Epithelial cell of esophagus (primary cell): ENCODE measurements around the gene CEBPG.

Experiments
- DNase-seq: peaks from one replicate; pipeline ENCODE4 v3.0.0; 2010; ENCODE audit warnings: low read depth
- H3K4me3 ChIP-seq: 2 replicates; pipeline ENCODE4 v1.5.1; 2011; ENCODE audit warnings: mild to moderate bottlenecking, low read length, control low read depth
- TF ChIP-seq, protein P1 (sequence below): IDR thresholded peaks from 2 replicates; pipeline ENCODE4 v1.5.1; 2011; ENCODE audit warnings: low read depth, mild to moderate bottlenecking, low read length, control low read depth, inconsistent platforms; ENCODE audit not compliant: insufficient read depth; ENCODE audit errors: missing control alignments

Gene CEBPG

DNA sequence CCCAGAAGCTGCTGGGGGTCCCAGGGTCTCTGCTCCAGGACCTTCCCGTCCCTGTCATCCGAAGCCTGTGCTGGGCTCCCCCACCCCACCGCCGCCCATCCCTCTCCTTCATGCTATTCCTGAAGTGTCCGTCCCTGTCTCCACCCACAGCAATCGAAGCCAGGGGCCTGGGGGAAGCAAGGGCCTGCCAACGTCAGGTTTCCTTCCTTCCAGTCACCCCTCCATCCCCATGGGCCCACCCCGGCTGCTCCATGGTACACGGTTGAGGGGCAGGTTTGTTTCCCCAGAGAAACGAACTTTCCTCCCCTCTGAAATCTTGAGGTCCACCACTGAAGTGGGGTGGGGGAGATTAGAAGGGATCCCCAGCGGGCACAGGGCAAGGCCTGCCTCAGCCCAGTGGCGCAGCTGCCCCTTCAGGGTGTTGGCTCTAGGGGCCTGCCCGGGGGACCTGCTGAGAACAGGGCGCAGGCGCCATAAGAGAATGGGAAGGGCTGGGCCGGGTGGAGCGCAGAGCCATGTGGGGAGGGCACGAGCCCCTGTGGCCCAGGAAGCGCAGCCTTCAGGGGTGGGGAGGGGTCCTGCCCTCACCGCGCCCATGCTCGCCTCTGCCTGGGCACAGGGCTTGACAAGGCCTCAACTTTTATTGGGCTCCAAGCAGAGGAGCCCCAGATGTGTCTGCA is 16.1 kb downstream of the CEBPG start:
- no peak for DNase-seq
- TF ChIP-seq, protein P1, sequence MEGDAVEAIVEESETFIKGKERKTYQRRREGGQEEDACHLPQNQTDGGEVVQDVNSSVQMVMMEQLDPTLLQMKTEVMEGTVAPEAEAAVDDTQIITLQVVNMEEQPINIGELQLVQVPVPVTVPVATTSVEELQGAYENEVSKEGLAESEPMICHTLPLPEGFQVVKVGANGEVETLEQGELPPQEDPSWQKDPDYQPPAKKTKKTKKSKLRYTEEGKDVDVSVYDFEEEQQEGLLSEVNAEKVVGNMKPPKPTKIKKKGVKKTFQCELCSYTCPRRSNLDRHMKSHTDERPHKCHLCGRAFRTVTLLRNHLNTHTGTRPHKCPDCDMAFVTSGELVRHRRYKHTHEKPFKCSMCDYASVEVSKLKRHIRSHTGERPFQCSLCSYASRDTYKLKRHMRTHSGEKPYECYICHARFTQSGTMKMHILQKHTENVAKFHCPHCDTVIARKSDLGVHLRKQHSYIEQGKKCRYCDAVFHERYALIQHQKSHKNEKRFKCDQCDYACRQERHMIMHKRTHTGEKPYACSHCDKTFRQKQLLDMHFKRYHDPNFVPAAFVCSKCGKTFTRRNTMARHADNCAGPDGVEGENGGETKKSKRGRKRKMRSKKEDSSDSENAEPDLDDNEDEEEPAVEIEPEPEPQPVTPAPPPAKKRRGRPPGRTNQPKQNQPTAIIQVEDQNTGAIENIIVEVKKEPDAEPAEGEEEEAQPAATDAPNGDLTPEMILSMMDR = no peak
- no peak overlapping the region for H3K4me3 ChIP-seq

DNA sequence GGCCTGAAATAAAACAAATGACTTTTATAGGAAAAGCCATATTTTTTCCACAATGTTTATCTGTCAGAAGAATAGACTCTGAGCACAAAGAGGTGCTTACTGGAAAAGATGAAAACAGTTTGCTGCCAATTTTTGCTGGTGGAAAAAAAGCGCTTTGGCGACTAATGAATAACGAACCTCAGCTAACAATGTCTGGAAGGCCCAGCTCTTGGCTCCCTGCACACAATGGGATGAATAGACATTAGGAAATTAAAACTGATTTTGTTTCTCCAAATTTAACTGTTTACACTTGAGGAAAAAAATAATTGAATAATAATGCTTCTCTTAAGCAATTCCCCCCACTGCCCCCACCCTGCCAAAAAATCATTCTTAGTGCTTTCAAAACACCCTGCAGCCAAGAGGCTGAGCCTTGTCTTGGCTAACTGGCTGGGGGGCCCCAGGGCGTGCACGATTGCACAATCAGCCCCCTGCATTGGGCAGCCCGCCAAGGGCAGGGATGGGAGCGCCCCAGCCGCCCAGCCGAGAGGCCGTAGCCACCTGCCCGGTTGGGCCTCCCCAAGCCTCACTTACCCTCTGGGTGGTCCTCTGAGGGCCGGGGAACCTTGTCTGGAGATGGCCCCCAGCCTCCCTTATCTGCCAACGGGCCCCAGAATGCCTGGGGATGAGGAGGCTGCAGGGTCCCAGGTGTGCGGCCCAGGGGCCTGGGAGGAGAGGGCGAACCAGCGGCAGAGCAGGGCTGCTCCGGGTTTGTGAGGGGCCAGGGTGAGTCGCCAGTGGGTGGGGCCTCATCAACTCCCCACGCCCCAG is 16.8 kb downstream of the CEBPG start:
- TF ChIP-seq, protein P1 = no peak
- H3K4me3 ChIP-seq = no peak overlapping the region
- peak; percentile 12 for DNase-seq

DNA sequence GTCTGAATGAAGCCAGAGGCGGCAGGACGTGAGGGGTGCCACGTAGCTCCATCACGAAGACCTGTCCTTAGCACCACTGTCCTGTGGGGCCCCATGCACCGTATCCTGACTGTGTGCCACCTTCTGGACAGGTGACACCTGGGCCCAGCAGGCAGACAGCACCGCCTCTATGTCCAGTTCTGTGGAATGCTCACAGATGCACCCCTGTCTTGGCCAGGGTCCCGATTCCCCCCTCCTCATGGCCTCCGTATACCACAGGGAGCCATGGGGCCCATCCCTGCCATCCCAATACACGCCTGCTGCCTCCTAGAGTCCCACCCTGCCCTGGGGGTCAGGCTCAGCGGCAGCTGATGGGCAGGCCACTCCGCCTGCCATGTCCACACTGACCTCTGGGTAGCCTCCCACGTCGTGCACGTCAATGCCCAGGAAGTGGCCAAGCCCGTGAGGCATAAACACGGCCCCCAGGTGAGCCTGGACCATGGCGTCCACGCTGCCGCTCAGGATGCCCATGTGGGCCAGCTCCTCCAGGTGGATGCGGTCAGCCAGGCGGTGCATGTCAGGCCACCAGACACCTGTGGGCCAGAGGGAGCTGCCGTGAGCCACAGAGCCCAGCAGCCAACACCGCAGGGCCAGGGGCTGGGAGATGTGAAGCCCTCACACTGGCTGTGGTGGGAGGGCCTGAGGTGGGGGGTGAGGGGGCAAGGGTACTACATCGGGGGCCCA is 17.6 kb downstream of the CEBPG start:
- TF ChIP-seq, protein P1 = no peak
- H3K4me3 ChIP-seq = no peak overlapping the region
- DNase-seq = no peak

DNA sequence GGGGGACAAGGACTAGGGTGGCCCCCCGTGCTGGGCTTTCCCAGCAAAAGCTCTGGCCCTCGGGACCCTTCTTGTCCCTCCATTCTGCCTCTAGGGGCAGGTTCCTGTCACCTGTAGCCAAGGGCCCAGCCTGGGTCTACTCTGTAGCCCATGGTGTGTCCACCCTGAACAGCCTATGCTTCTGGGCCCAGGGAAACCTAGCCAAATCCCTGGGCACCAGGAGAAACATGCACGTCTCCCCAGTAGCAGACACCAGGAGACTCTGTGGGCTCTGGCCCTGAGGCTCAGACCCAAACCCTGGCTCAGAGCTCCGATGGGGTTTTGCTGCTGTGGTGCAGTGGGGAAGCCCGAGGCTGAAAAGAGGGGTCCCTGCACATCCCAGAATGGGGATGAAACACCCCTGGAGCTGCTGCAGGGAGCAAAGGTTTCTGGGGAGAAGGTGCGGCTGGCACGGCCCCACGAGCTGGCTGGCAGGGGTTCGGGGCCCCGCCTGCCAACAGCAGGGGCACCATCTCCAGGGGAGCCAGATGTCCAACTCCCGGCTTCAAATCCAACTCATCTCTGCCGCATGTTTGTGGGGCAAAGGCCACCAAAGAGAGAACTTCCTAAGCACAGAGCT is 18.2 kb downstream of the CEBPG start:
- DNase-seq = no peak
- H3K4me3 ChIP-seq = no peak overlapping the region
- TF ChIP-seq, protein P1 = no peak

DNA sequence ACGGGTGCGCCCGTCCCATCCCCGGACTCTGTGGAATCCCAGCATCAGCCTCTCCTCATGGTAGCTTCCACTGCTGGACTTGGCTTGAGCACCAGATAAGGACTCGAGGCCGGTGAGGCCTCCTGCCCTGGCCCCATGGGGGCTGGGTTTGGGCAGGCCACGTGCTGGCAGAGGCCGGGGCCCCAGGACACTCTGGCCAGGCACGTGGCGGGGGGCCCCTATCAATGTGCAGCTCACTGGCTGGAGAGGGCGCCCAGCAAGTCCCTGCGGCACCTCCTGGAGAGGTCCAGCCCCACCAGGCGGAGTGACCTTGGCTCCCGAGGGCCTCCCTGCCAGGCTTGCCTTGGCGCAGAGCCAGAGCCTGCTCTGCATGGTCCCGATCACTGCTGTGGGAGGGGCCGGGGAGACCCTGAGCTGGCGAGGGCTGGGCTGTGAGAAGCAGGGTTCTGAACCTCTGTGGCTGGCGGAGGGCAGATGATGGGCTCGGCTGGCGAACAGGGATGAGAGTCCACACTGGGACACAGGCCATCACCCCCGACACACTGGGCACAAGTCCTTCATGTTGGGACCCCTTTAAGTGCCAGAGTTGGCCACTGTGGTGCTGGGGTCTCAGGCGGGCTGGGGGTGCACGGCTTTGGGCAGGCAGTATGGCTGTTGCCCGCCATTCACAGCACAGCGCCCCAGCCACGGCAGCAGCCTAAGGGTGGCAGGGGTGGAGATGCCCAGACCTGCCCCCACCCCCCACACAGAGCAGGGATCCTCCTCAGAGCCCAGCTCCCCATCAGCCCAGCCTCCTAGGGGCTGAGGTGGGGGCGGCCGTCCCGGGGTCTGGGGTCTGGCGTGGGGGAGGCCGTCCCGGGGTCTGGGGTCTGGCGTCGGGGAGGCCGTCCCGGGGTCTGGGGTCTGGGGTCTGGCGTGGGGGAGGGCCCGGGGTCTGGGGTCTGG is 19.1 kb downstream of the CEBPG start:
- TF ChIP-seq, protein P1 = no peak
- H3K4me3 ChIP-seq = no peak overlapping the region
- DNase-seq = no peak

DNA sequence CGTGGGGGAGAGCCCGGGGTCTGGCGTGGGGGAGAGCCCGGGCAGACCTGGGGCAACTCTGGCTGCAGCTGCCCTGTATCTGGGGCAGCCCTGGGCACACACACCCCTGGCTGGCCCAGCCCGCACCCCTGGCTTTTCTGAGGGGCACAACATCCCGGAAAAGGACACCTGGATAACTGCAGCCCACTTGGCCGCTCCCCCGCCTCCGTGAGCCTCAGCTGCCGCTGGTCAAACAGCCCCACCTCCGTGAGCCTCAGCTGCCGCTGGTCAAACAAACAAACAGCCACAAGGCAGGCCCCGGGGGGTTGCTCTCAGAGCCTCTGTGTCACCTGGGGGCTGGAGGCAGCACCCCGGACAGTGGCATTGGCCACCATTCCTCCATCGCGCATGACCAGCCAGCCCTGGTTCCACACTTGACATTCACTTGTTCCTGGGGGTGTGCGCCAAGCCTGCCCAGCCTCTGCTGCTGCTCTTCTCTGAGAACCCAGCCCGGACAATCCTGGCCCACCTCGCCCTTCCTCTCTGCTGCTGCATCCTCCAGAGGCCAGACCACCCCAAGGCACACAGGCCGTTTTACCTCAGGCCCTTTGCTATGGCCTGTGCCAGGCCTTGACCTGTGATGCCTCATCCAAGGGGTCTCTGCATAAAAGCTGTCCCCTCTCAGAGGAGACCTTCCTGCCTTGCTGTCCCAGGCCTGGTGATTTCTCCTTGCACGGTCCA is 19.9 kb downstream of the CEBPG start:
- TF ChIP-seq, protein P1 = no peak
- no peak overlapping the region for H3K4me3 ChIP-seq
- no peak for DNase-seq
